ENCODE measurements around the gene ARFGAP2.

The ARFGAP2 gene

GRCh38 chr11:47181271-47181670, 4.6 kb upstream of the ARFGAP2 start:
- TF ChIP-seq CTCF (IDR thresholded peaks at IDR 0.05; ENCODE audit: low read depth, low read length) = no peak

GRCh38 chr11:47180006-47180787, 3.5 kb upstream of the ARFGAP2 start:
- TF ChIP-seq CTCF (IDR thresholded peaks at IDR 0.05; ENCODE audit: low read depth, low read length) = no peak
- no peak overlapping the region for H3K4me3 ChIP-seq (ENCODE audit: low read depth, low read length)

More at GRCh38 chr11:47181271-47181670, 4.6 kb upstream of the ARFGAP2 start:
- no peak overlapping the region for H3K4me3 ChIP-seq (ENCODE audit: low read depth, low read length)

GRCh38 chr11:47179655-47179991, 2.9 kb upstream of the ARFGAP2 start:
- peak; percentile 68 for TF ChIP-seq CTCF (IDR thresholded peaks at IDR 0.05; ENCODE audit: low read depth, low read length)
- H3K4me3 ChIP-seq (ENCODE audit: low read depth, low read length) = no peak overlapping the region

DNA sequence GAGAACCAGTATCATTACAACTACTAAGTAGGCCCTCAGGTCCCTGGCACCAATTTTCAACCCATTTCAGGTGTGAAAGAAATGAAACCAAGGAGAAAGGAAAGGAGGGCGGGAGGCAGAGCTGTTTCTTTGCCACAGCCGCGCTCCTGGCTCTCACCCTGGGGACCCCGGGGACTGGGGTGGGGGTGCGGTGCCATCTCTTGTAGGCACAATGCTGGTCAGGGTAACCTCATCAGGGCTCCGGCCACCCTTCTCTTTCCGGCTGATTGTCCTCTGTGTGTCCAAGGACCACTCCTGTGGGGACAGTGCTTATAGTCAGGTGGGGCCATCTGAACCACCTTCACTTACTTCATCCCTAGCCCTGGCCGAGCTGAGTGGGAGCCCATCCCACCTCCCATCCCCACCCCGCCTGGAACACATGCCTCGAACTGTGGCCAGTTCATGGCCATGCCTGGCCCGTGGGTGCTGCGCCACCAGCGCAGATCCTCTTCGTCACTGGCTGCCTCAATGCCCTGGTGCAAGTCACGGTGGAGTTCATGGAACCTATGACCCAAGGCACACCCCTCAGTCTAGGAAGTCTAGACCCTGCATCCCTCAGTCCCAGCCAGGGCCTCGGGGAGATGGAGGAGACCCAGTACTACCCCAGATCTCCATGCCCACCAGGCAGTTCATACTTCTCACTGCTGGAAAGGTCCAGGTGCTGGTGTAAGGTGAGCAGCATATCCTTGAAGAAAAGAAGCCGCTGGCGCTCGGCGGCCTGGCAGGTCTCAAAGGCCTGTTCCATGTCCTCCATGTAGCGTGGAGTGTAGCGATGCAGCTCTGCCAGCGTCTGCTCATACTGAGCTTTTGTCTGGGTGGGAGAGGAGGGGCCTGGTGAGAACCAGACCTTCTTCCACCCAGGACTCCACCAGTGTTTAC, 2.3 kb upstream of the ARFGAP2 start:
- no peak for TF ChIP-seq CTCF (IDR thresholded peaks at IDR 0.05; ENCODE audit: low read depth, low read length)
- H3K4me3 ChIP-seq (ENCODE audit: low read depth, low read length) = no peak overlapping the region

DNA sequence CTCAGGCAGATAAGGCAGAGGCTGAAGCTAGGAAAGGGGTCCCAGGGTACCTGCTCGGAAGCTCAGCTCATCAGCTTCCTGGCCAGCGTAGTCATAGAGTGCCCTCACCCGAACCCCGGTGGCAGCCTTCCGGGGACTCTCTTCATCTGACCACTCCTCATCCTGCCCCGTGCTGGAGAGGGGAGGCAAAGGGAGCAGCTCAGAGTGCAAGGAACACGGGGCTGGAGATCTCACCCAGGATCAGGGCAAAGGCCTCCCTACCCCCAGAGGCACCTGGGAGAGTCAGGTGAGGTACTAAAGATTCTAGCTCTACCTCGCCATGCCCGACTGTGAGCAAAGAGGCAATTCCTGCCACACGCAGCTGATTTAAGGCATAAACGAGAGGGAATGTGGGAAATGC, 1.6 kb upstream of the ARFGAP2 start:
- no peak overlapping the region for H3K4me3 ChIP-seq (ENCODE audit: low read depth, low read length)
- no peak for TF ChIP-seq CTCF (IDR thresholded peaks at IDR 0.05; ENCODE audit: low read depth, low read length)

- H3K4me3 ChIP-seq (ENCODE audit: low read depth, low read length) = peak overlapping the region; percentile 73; the same call in 1 of the 2 replicates
- TF ChIP-seq CTCF (IDR thresholded peaks at IDR 0.05; ENCODE audit: low read depth, low read length) = no peak
Observed at GRCh38 chr11:47177846-47178245, 1.2 kb upstream of the ARFGAP2 start.
